SJSA1 (cell line): ENCODE results near the gene TRIM69. TPM values are rescaled to one million over a fixed set of nuclear protein-coding genes. Genes with fewer than 3 reads are reported as not detected.
"Not testable (repeated sequence)": the region's sequence is repeated elsewhere in the genome, so short reads cannot be mapped to it uniquely, and the experiment has no call there.

Experiments
- DNase-seq, 2 experiments: peaks; one replicate each; pipeline ENCODE4 v3.0.0-alpha.2; 2015 to 2020; ENCODE audit warnings: low spot score in 2 of 2, low read depth in 1 of 2
- H3K27ac ChIP-seq: fragments of 250-450 bp; sonication (Bioruptor Pico); 2 replicates; pipeline ENCODE4 v1.5.1; 2020; ENCODE audit warnings: mild to moderate bottlenecking, moderate library complexity
- H3K27me3 ChIP-seq: fragments of 250-450 bp; sonication (Bioruptor Pico); replicated peaks from 2 replicates; pipeline ENCODE4 v1.5.1; 2020; ENCODE audit warnings: mild to moderate bottlenecking, moderate library complexity
- H3K36me3 ChIP-seq: fragments of 250-450 bp; sonication (Bioruptor Pico); 2 replicates; pipeline ENCODE4 v1.5.1; 2020; ENCODE audit warnings: mild to moderate bottlenecking
- H3K4me1 ChIP-seq: fragments of 250-450 bp; sonication (Bioruptor Pico); replicated peaks from 2 replicates; pipeline ENCODE4 v1.6.1; 2021; ENCODE audit warnings: mild to moderate bottlenecking
- H3K4me3 ChIP-seq: fragments of 250-450 bp; sonication (Bioruptor Pico); 2 replicates; pipeline ENCODE4 v1.5.1; 2020; ENCODE audit warnings: mild to moderate bottlenecking
- H3K9me3 ChIP-seq: fragments of 250-450 bp; sonication (Bioruptor Pico); replicated peaks from 2 replicates; pipeline ENCODE4 v1.5.1; 2020; ENCODE audit warnings: mild to moderate bottlenecking
- total RNA-seq: library from RNA; depleted of rRNA; stranded (reverse); fragments of >200 nt; shearing (Covaris generic); gene quantifications from 2 replicates; pipeline ENCODE4 v1.2.3, GENCODE V29; 2014

The TRIM69 gene
- total RNA-seq, 1 experiment from 2014 or later = 9.1 TPM

DNA sequence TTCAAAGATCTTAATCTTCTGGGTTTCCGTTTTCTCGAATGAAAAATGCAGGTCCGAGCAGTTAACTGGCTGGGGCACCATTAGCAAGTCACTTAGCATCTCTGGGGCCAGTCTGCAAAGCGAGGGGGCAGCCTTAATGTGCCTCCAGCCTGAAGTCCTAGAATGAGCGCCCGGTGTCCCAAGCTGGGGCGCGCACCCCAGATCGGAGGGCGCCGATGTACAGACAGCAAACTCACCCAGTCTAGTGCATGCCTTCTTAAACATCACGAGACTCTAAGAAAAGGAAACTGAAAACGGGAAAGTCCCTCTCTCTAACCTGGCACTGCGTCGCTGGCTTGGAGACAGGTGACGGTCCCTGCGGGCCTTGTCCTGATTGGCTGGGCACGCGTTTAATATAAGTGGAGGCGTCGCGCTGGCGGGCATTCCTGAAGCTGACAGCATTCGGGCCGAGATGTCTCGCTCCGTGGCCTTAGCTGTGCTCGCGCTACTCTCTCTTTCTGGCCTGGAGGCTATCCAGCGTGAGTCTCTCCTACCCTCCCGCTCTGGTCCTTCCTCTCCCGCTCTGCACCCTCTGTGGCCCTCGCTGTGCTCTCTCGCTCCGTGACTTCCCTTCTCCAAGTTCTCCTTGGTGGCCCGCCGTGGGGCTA lies 25.1 kb upstream of the TRIM69 start, which contains the start of the genes B2M and PATL2:
TSS of gene B2M (plus strand) at position 422 of the 647 bp plus-strand sequence. CDS start at position 452, 30 bp downstream.
TSS of gene PATL2 (minus strand) at position 228 of the 647 bp plus-strand sequence. CDS start 34,833 bp downstream, outside the sequence.
- H3K27ac ChIP-seq = peak within 1 kb of the TSS; percentile 99
- peaks cover 49% of the 10 kb centered on the region for H3K36me3 ChIP-seq
- no peaks in the 10 kb centered on the region for H3K9me3 ChIP-seq
- peak within 1 kb of the TSS; percentile 88 for H3K4me3 ChIP-seq
- peaks cover 26% of the 10 kb centered on the region for H3K4me1 ChIP-seq
- no peaks in the 10 kb centered on the region for H3K27me3 ChIP-seq
- DNase-seq = peak; percentile 96 to 98

DNA sequence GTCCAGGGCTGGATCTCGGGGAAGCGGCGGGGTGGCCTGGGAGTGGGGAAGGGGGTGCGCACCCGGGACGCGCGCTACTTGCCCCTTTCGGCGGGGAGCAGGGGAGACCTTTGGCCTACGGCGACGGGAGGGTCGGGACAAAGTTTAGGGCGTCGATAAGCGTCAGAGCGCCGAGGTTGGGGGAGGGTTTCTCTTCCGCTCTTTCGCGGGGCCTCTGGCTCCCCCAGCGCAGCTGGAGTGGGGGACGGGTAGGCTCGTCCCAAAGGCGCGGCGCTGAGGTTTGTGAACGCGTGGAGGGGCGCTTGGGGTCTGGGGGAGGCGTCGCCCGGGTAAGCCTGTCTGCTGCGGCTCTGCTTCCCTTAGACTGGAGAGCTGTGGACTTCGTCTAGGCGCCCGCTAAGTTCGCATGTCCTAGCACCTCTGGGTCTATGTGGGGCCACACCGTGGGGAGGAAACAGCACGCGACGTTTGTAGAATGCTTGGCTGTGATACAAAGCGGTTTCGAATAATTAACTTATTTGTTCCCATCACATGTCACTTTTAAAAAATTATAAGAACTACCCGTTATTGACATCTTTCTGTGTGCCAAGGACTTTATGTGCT lies 24.5 kb upstream of the TRIM69 start:
- Histone ChIP-seq H3K9me3 (no peaks in the 10 kb centered on the region), H3K36me3 (peaks cover 55% of the 10 kb centered on the region), H3K4me3 (peak overlapping the region; percentile 88), H3K27ac (peak overlapping the region; percentile 99), H3K4me1 (peaks cover 21% of the 10 kb centered on the region), H3K27me3 (no peaks in the 10 kb centered on the region)
- peak in 1 of 2 experiments; percentile 52 for DNase-seq

DNA sequence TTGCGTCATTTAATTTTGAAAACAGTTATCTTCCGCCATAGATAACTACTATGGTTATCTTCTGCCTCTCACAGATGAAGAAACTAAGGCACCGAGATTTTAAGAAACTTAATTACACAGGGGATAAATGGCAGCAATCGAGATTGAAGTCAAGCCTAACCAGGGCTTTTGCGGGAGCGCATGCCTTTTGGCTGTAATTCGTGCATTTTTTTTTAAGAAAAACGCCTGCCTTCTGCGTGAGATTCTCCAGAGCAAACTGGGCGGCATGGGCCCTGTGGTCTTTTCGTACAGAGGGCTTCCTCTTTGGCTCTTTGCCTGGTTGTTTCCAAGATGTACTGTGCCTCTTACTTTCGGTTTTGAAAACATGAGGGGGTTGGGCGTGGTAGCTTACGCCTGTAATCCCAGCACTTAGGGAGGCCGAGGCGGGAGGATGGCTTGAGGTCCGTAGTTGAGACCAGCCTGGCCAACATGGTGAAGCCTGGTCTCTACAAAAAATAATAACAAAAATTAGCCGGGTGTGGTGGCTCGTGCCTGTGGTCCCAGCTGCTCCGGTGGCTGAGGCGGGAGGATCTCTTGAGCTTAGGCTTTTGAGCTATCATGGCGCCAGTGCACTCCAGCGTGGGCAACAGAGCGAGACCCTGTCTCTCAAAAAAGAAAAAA lies 23.9 kb upstream of the TRIM69 start:
- Histone ChIP-seq H3K27me3 (no peaks in the 10 kb centered on the region), H3K4me1 (peaks cover 15% of the 10 kb centered on the region), H3K4me3 (peak overlapping the region; percentile 88), H3K36me3 (peaks cover 61% of the 10 kb centered on the region), H3K27ac (peak overlapping the region; percentile 99), H3K9me3 (no peaks in the 10 kb centered on the region)
- DNase-seq = peak; percentile 82 to 84

DNA sequence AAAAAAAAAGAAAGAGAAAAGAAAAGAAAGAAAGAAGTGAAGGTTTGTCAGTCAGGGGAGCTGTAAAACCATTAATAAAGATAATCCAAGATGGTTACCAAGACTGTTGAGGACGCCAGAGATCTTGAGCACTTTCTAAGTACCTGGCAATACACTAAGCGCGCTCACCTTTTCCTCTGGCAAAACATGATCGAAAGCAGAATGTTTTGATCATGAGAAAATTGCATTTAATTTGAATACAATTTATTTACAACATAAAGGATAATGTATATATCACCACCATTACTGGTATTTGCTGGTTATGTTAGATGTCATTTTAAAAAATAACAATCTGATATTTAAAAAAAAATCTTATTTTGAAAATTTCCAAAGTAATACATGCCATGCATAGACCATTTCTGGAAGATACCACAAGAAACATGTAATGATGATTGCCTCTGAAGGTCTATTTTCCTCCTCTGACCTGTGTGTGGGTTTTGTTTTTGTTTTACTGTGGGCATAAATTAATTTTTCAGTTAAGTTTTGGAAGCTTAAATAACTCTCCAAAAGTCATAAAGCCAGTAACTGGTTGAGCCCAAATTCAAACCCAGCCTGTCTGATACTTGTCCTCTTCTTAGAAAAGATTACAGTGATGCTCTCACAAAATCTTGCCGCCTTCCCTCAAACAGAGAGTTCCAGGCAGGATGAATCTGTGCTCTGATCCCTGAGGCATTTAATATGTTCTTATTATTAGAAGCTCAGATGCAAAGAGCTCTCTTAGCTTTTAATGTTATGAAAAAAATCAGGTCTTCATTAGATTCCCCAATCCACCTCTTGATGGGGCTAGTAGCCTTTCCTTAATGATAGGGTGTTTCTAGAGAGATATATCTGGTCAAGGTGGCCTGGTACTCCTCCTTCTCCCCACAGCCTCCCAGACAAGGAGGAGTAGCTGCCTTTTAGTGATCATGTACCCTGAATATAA lies 23.0 kb upstream of the TRIM69 start:
- peaks cover 70% of the 10 kb centered on the region for H3K36me3 ChIP-seq
- DNase-seq = peak in 1 of 2 experiments; percentile 47
- H3K27ac ChIP-seq = no peak overlapping the region
- H3K4me1 ChIP-seq = peaks cover 12% of the 10 kb centered on the region
- H3K27me3 ChIP-seq = no peaks in the 10 kb centered on the region
- no peaks in the 10 kb centered on the region for H3K9me3 ChIP-seq
- H3K4me3 ChIP-seq = peak overlapping the region; percentile 88

- H3K4me3 ChIP-seq = no peak overlapping the region
- no peak overlapping the region for H3K27ac ChIP-seq
- peaks cover 12% of the 10 kb centered on the region for H3K4me1 ChIP-seq
- no peaks in the 10 kb centered on the region for H3K9me3 ChIP-seq
- H3K36me3 ChIP-seq = peaks cover 84% of the 10 kb centered on the region
- DNase-seq = no peak
- no peaks in the 10 kb centered on the region for H3K27me3 ChIP-seq
Measured at GRCh38 chr15:44715142-44715796, 21.1 kb upstream of the TRIM69 start.

DNA sequence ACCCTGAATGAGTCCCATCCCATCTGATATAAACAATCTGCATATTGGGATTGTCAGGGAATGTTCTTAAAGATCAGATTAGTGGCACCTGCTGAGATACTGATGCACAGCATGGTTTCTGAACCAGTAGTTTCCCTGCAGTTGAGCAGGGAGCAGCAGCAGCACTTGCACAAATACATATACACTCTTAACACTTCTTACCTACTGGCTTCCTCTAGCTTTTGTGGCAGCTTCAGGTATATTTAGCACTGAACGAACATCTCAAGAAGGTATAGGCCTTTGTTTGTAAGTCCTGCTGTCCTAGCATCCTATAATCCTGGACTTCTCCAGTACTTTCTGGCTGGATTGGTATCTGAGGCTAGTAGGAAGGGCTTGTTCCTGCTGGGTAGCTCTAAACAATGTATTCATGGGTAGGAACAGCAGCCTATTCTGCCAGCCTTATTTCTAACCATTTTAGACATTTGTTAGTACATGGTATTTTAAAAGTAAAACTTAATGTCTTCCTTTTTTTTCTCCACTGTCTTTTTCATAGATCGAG lies 20.5 kb upstream of the TRIM69 start:
- H3K9me3 ChIP-seq = no peaks in the 10 kb centered on the region

GRCh38 chr15:44716983-44717602 lies 19.2 kb upstream of the TRIM69 start:
- H3K36me3 ChIP-seq = peaks cover 76% of the 10 kb centered on the region
- no peak overlapping the region for H3K27ac ChIP-seq
- no peak overlapping the region for H3K4me3 ChIP-seq
- H3K4me1 ChIP-seq = peaks cover 12% of the 10 kb centered on the region
- no peaks in the 10 kb centered on the region for H3K27me3 ChIP-seq
- no peaks in the 10 kb centered on the region for H3K9me3 ChIP-seq
- no peak for DNase-seq

More for the DNA sequence above, 20.5 kb upstream of the TRIM69 start:
- no peaks in the 10 kb centered on the region for H3K27me3 ChIP-seq
- H3K4me3 ChIP-seq = no peak overlapping the region
- no peak overlapping the region for H3K27ac ChIP-seq
- H3K4me1 ChIP-seq = peaks cover 12% of the 10 kb centered on the region
- no peak for DNase-seq
- H3K36me3 ChIP-seq = peaks cover 84% of the 10 kb centered on the region

GRCh38 chr15:44718180-44718926 lies 18.0 kb upstream of the TRIM69 start:
- H3K27ac ChIP-seq = no peak overlapping the region
- peaks cover 63% of the 10 kb centered on the region for H3K36me3 ChIP-seq
- DNase-seq = no peak
- no peaks in the 10 kb centered on the region for H3K27me3 ChIP-seq
- H3K9me3 ChIP-seq = no peaks in the 10 kb centered on the region
- peaks cover 11% of the 10 kb centered on the region for H3K4me1 ChIP-seq
- no peak overlapping the region for H3K4me3 ChIP-seq

DNA sequence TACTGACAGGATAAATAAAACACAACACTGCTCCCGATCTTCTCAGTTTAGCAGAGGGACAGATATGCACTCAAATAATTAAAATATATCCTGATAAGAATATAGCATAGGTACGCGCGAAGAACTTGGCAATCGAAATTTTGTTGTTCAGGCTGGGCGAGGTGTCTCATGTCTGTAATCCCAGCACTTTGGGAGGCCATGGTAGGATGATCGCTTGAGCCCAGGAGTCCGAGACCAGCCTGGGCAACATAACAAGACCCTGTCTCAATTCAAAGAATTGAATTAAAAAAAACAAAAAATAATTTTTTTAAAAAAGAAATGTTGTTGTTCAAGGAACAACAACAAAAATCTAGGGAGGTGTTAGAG lies 17.4 kb upstream of the TRIM69 start:
- H3K4me1 ChIP-seq = peaks cover 6% of the 10 kb centered on the region
- no peaks in the 10 kb centered on the region for H3K9me3 ChIP-seq
- no peak for DNase-seq
- no peak overlapping the region for H3K4me3 ChIP-seq
- H3K27me3 ChIP-seq = no peaks in the 10 kb centered on the region
- peak overlapping the region; percentile 23; the same call in 1 of the 2 replicates for H3K27ac ChIP-seq
- H3K36me3 ChIP-seq = peaks cover 58% of the 10 kb centered on the region

GRCh38 chr15:44719293-44719999 lies 16.9 kb upstream of the TRIM69 start:
- Histone ChIP-seq H3K27me3 (no peaks in the 10 kb centered on the region), H3K4me1 (peaks cover under 1% of the 10 kb centered on the region; the same call in 1 of the 2 replicates), H3K4me3 (no peak overlapping the region), H3K27ac (peak overlapping the region; percentile 23; the same call in 1 of the 2 replicates), H3K36me3 (peaks cover 52% of the 10 kb centered on the region), H3K9me3 (no peaks in the 10 kb centered on the region)
- peak in 1 of 2 experiments; percentile 53 for DNase-seq

- H3K4me3 ChIP-seq, H3K27ac ChIP-seq, H3K9me3 ChIP-seq, H3K4me1 ChIP-seq, H3K27me3 ChIP-seq, DNase-seq: not testable (repeated sequence)
- H3K36me3 ChIP-seq = peaks cover 47% of the 10 kb centered on the region
Measured at GRCh38 chr15:44720000-44720435, 16.3 kb upstream of the TRIM69 start.
